ENCODE results near the gene CADPS2.

The CADPS2 gene

GRCh38 chr7:122885583-122886356 is 490 bp downstream of the CADPS2 start:
- Histone ChIP-seq H3K4me1 (ENCODE audit: control insufficient read depth, insufficient read depth, low read length) (peaks cover 36% of the 10 kb centered on the region), H3K9me3 (ENCODE audit: control insufficient read depth, low read length) (no peaks in the 10 kb centered on the region), H3K36me3 (ENCODE audit: control insufficient read depth, insufficient read depth, low read length) (no peaks in the 10 kb centered on the region), H3K4me3 (ENCODE audit: low read length) (peak overlapping the region; percentile 74), H3K27me3 (ENCODE audit: control insufficient read depth, insufficient read depth, low read length) (no peaks in the 10 kb centered on the region), H3K9ac (ENCODE audit: low read length) (peak overlapping the region; percentile 86)

- H3K4me1 ChIP-seq (ENCODE audit: control insufficient read depth, insufficient read depth, low read length) = peaks cover 42% of the 10 kb centered on the region
- H3K4me3 ChIP-seq (ENCODE audit: low read length) = no peak overlapping the region
- H3K9me3 ChIP-seq (ENCODE audit: control insufficient read depth, low read length) = no peaks in the 10 kb centered on the region
These were observed 2.1 kb downstream of the CADPS2 start for GRCh38 chr7:122884186-122884585.

GRCh38 chr7:122883049-122883680 is 3.1 kb downstream of the CADPS2 start:
- Histone ChIP-seq H3K4me1 (ENCODE audit: control insufficient read depth, insufficient read depth, low read length) (peaks cover 40% of the 10 kb centered on the region), H3K36me3 (ENCODE audit: control insufficient read depth, insufficient read depth, low read length) (no peaks in the 10 kb centered on the region), H3K9me3 (ENCODE audit: control insufficient read depth, low read length) (no peaks in the 10 kb centered on the region), H3K4me3 (ENCODE audit: low read length) (no peak overlapping the region), H3K9ac (ENCODE audit: low read length) (no peak overlapping the region), H3K27me3 (ENCODE audit: control insufficient read depth, insufficient read depth, low read length) (no peaks in the 10 kb centered on the region)

More at GRCh38 chr7:122884186-122884585, 2.1 kb downstream of the CADPS2 start:
- Histone ChIP-seq H3K36me3 (ENCODE audit: control insufficient read depth, insufficient read depth, low read length) (no peaks in the 10 kb centered on the region), H3K27me3 (ENCODE audit: control insufficient read depth, insufficient read depth, low read length) (no peaks in the 10 kb centered on the region), H3K9ac (ENCODE audit: low read length) (no peak overlapping the region)

GRCh38 chr7:122881324-122881723 is 4.9 kb downstream of the CADPS2 start:
- H3K4me3 ChIP-seq (ENCODE audit: low read length) = no peak overlapping the region
- peaks cover 29% of the 10 kb centered on the region for H3K4me1 ChIP-seq (ENCODE audit: control insufficient read depth, insufficient read depth, low read length)
- no peak overlapping the region for H3K9ac ChIP-seq (ENCODE audit: low read length)
- H3K36me3 ChIP-seq (ENCODE audit: control insufficient read depth, insufficient read depth, low read length) = no peaks in the 10 kb centered on the region
- H3K27me3 ChIP-seq (ENCODE audit: control insufficient read depth, insufficient read depth, low read length) = no peaks in the 10 kb centered on the region
- no peaks in the 10 kb centered on the region for H3K9me3 ChIP-seq (ENCODE audit: control insufficient read depth, low read length)

- no peaks in the 10 kb centered on the region for H3K27me3 ChIP-seq (ENCODE audit: control insufficient read depth, insufficient read depth, low read length)
- H3K9me3 ChIP-seq (ENCODE audit: control insufficient read depth, low read length) = no peaks in the 10 kb centered on the region
- no peak overlapping the region for H3K4me3 ChIP-seq (ENCODE audit: low read length)
- no peaks in the 10 kb centered on the region for H3K36me3 ChIP-seq (ENCODE audit: control insufficient read depth, insufficient read depth, low read length)
- H3K9ac ChIP-seq (ENCODE audit: low read length) = no peak overlapping the region
- no peaks in the 10 kb centered on the region for H3K4me1 ChIP-seq (ENCODE audit: control insufficient read depth, insufficient read depth, low read length)
These were observed 17.0 kb downstream of the CADPS2 start for GRCh38 chr7:122869260-122869659.

- no peaks in the 10 kb centered on the region for H3K9me3 ChIP-seq (ENCODE audit: control insufficient read depth, low read length)
- no peak overlapping the region for H3K9ac ChIP-seq (ENCODE audit: low read length)
- H3K27me3 ChIP-seq (ENCODE audit: control insufficient read depth, insufficient read depth, low read length) = no peaks in the 10 kb centered on the region
- H3K4me1 ChIP-seq (ENCODE audit: control insufficient read depth, insufficient read depth, low read length) = no peaks in the 10 kb centered on the region
- no peak overlapping the region for H3K4me3 ChIP-seq (ENCODE audit: low read length)
- H3K36me3 ChIP-seq (ENCODE audit: control insufficient read depth, insufficient read depth, low read length) = no peaks in the 10 kb centered on the region
These were observed 18.7 kb downstream of the CADPS2 start for GRCh38 chr7:122867471-122867980.

- H3K9ac ChIP-seq (ENCODE audit: low read length) = no peak overlapping the region
- H3K9me3 ChIP-seq (ENCODE audit: control insufficient read depth, low read length) = no peaks in the 10 kb centered on the region
- H3K4me3 ChIP-seq (ENCODE audit: low read length) = no peak overlapping the region
- no peaks in the 10 kb centered on the region for H3K4me1 ChIP-seq (ENCODE audit: control insufficient read depth, insufficient read depth, low read length)
- no peaks in the 10 kb centered on the region for H3K36me3 ChIP-seq (ENCODE audit: control insufficient read depth, insufficient read depth, low read length)
- H3K27me3 ChIP-seq (ENCODE audit: control insufficient read depth, insufficient read depth, low read length) = no peaks in the 10 kb centered on the region
These were observed 21.4 kb downstream of the CADPS2 start for GRCh38 chr7:122864838-122865237.

GRCh38 chr7:122864016-122864415 is 22.2 kb downstream of the CADPS2 start:
- H3K27me3 ChIP-seq (ENCODE audit: control insufficient read depth, insufficient read depth, low read length) = no peaks in the 10 kb centered on the region
- no peak overlapping the region for H3K9ac ChIP-seq (ENCODE audit: low read length)
- H3K4me1 ChIP-seq (ENCODE audit: control insufficient read depth, insufficient read depth, low read length) = no peaks in the 10 kb centered on the region
- H3K36me3 ChIP-seq (ENCODE audit: control insufficient read depth, insufficient read depth, low read length) = no peaks in the 10 kb centered on the region
- H3K9me3 ChIP-seq (ENCODE audit: control insufficient read depth, low read length) = no peaks in the 10 kb centered on the region
- H3K4me3 ChIP-seq (ENCODE audit: low read length) = no peak overlapping the region

GRCh38 chr7:122858320-122858719 is 27.9 kb downstream of the CADPS2 start:
- Histone ChIP-seq H3K9me3 (ENCODE audit: control insufficient read depth, low read length) (no peaks in the 10 kb centered on the region), H3K4me1 (ENCODE audit: control insufficient read depth, insufficient read depth, low read length) (no peaks in the 10 kb centered on the region), H3K36me3 (ENCODE audit: control insufficient read depth, insufficient read depth, low read length) (no peaks in the 10 kb centered on the region), H3K4me3 (ENCODE audit: low read length) (no peak overlapping the region), H3K9ac (ENCODE audit: low read length) (no peak overlapping the region), H3K27me3 (ENCODE audit: control insufficient read depth, insufficient read depth, low read length) (no peaks in the 10 kb centered on the region)

GRCh38 chr7:122850528-122850927 is 35.7 kb downstream of the CADPS2 start:
- H3K27me3 ChIP-seq (ENCODE audit: control insufficient read depth, insufficient read depth, low read length) = no peaks in the 10 kb centered on the region
- H3K9me3 ChIP-seq (ENCODE audit: control insufficient read depth, low read length) = no peaks in the 10 kb centered on the region
- no peaks in the 10 kb centered on the region for H3K36me3 ChIP-seq (ENCODE audit: control insufficient read depth, insufficient read depth, low read length)
- peaks cover 5% of the 10 kb centered on the region for H3K4me1 ChIP-seq (ENCODE audit: control insufficient read depth, insufficient read depth, low read length)
- H3K9ac ChIP-seq (ENCODE audit: low read length) = no peak overlapping the region
- H3K4me3 ChIP-seq (ENCODE audit: low read length) = no peak overlapping the region

GRCh38 chr7:122849957-122850328 is 36.3 kb downstream of the CADPS2 start:
- no peaks in the 10 kb centered on the region for H3K27me3 ChIP-seq (ENCODE audit: control insufficient read depth, insufficient read depth, low read length)
- H3K9ac ChIP-seq (ENCODE audit: low read length) = no peak overlapping the region
- no peaks in the 10 kb centered on the region for H3K9me3 ChIP-seq (ENCODE audit: control insufficient read depth, low read length)
- peaks cover 5% of the 10 kb centered on the region for H3K4me1 ChIP-seq (ENCODE audit: control insufficient read depth, insufficient read depth, low read length)
- H3K4me3 ChIP-seq (ENCODE audit: low read length) = no peak overlapping the region
- H3K36me3 ChIP-seq (ENCODE audit: control insufficient read depth, insufficient read depth, low read length) = no peaks in the 10 kb centered on the region

GRCh38 chr7:122849322-122849956 is 36.8 kb downstream of the CADPS2 start:
- no peaks in the 10 kb centered on the region for H3K36me3 ChIP-seq (ENCODE audit: control insufficient read depth, insufficient read depth, low read length)
- H3K9me3 ChIP-seq (ENCODE audit: control insufficient read depth, low read length) = no peaks in the 10 kb centered on the region
- H3K9ac ChIP-seq (ENCODE audit: low read length) = no peak overlapping the region
- H3K4me1 ChIP-seq (ENCODE audit: control insufficient read depth, insufficient read depth, low read length) = peaks cover 5% of the 10 kb centered on the region
- H3K27me3 ChIP-seq (ENCODE audit: control insufficient read depth, insufficient read depth, low read length) = no peaks in the 10 kb centered on the region
- no peak overlapping the region for H3K4me3 ChIP-seq (ENCODE audit: low read length)

All from mucosa of stomach (tissue), 1 donor.